ENCODE measurements around the gene AGAP5.
"Not testable (repeated sequence)": the region's sequence is repeated elsewhere in the genome, so short reads cannot be mapped to it uniquely, and the experiment has no call there.

The AGAP5 gene

GRCh38 chr10:73732426-73732825 lies 34.5 kb upstream of the AGAP5 start:
- Histone ChIP-seq H3K36me3 (ENCODE audit: insufficient read depth, low read length) (peaks cover 25% of the 10 kb centered on the region), H3K4me1 (ENCODE audit: control insufficient read depth, insufficient read depth, low read length) (peaks cover 8% of the 10 kb centered on the region), H3K9me3 (replicated peaks; ENCODE audit: low read length) (no peaks in the 10 kb centered on the region), H3K4me3 (ENCODE audit: low read length) (no peak overlapping the region), H3K4me2 (ENCODE audit: low read length) (no peak overlapping the region), H3K9ac (ENCODE audit: low read depth, low read length) (no peak overlapping the region), H3K27me3 (ENCODE audit: control insufficient read depth, insufficient read depth, low read length) (no peaks in the 10 kb centered on the region)

- H3K9me3 ChIP-seq (replicated peaks; ENCODE audit: low read length) = no peaks in the 10 kb centered on the region
- peaks cover 8% of the 10 kb centered on the region for H3K4me1 ChIP-seq (ENCODE audit: control insufficient read depth, insufficient read depth, low read length)
- H3K27me3 ChIP-seq (ENCODE audit: control insufficient read depth, insufficient read depth, low read length) = no peaks in the 10 kb centered on the region
- peak overlapping the region; percentile 54 for H3K4me3 ChIP-seq (ENCODE audit: low read length)
- peaks cover 29% of the 10 kb centered on the region for H3K36me3 ChIP-seq (ENCODE audit: insufficient read depth, low read length)
- peak overlapping the region; percentile 96 for H3K4me2 ChIP-seq (ENCODE audit: low read length)
- peak overlapping the region; percentile 90 for H3K9ac ChIP-seq (ENCODE audit: low read depth, low read length)
These were observed 33.9 kb upstream of the AGAP5 start for GRCh38 chr10:73731588-73732375.

- H3K27me3 ChIP-seq (ENCODE audit: control insufficient read depth, insufficient read depth, low read length) = no peaks in the 10 kb centered on the region
- peaks cover 8% of the 10 kb centered on the region for H3K4me1 ChIP-seq (ENCODE audit: control insufficient read depth, insufficient read depth, low read length)
These were observed 32.4 kb upstream of the AGAP5 start for GRCh38 chr10:73730153-73730906.

GRCh38 chr10:73729781-73730152 lies 31.9 kb upstream of the AGAP5 start:
- not testable (repeated sequence) for H3K9me3 ChIP-seq (replicated peaks; ENCODE audit: low read length); H3K4me1 ChIP-seq (ENCODE audit: control insufficient read depth, insufficient read depth, low read length); H3K27me3 ChIP-seq (ENCODE audit: control insufficient read depth, insufficient read depth, low read length)
- Histone ChIP-seq H3K9ac (ENCODE audit: low read depth, low read length) (peak overlapping the region; percentile 90), H3K4me2 (ENCODE audit: low read length) (peak overlapping the region; percentile 96), H3K36me3 (ENCODE audit: insufficient read depth, low read length) (peaks cover 36% of the 10 kb centered on the region), H3K4me3 (ENCODE audit: low read length) (peak overlapping the region; percentile 93)

More at GRCh38 chr10:73730153-73730906, 32.4 kb upstream of the AGAP5 start:
- no peaks in the 10 kb centered on the region for H3K9me3 ChIP-seq (replicated peaks; ENCODE audit: low read length)
- peaks cover 36% of the 10 kb centered on the region for H3K36me3 ChIP-seq (ENCODE audit: insufficient read depth, low read length)
- H3K4me3 ChIP-seq (ENCODE audit: low read length) = peak overlapping the region; percentile 93
- H3K4me2 ChIP-seq (ENCODE audit: low read length) = peak overlapping the region; percentile 96
- peak overlapping the region; percentile 90 for H3K9ac ChIP-seq (ENCODE audit: low read depth, low read length)

GRCh38 chr10:73723516-73723915 lies 25.6 kb upstream of the AGAP5 start:
- no peak overlapping the region for H3K4me2 ChIP-seq (ENCODE audit: low read length)
- H3K9me3 ChIP-seq (replicated peaks; ENCODE audit: low read length) = no peaks in the 10 kb centered on the region
- no peak overlapping the region for H3K4me3 ChIP-seq (ENCODE audit: low read length)
- H3K27me3 ChIP-seq (ENCODE audit: control insufficient read depth, insufficient read depth, low read length) = no peaks in the 10 kb centered on the region
- peaks cover 46% of the 10 kb centered on the region for H3K36me3 ChIP-seq (ENCODE audit: insufficient read depth, low read length)
- no peaks in the 10 kb centered on the region for H3K4me1 ChIP-seq (ENCODE audit: control insufficient read depth, insufficient read depth, low read length)
- H3K9ac ChIP-seq (ENCODE audit: low read depth, low read length) = no peak overlapping the region

GRCh38 chr10:73720561-73720960 lies 22.7 kb upstream of the AGAP5 start:
- H3K4me1 ChIP-seq (ENCODE audit: control insufficient read depth, insufficient read depth, low read length); H3K4me3 ChIP-seq (ENCODE audit: low read length); H3K27me3 ChIP-seq (ENCODE audit: control insufficient read depth, insufficient read depth, low read length); H3K9me3 ChIP-seq (replicated peaks; ENCODE audit: low read length); H3K4me2 ChIP-seq (ENCODE audit: low read length); H3K9ac ChIP-seq (ENCODE audit: low read depth, low read length): not testable (repeated sequence)
- peaks cover 46% of the 10 kb centered on the region for H3K36me3 ChIP-seq (ENCODE audit: insufficient read depth, low read length)

- H3K4me1 ChIP-seq (ENCODE audit: control insufficient read depth, insufficient read depth, low read length) = no peaks in the 10 kb centered on the region
- H3K27me3 ChIP-seq (ENCODE audit: control insufficient read depth, insufficient read depth, low read length) = no peaks in the 10 kb centered on the region
- H3K4me3 ChIP-seq (ENCODE audit: low read length) = no peak overlapping the region
- no peak overlapping the region for H3K9ac ChIP-seq (ENCODE audit: low read depth, low read length)
- peaks cover 44% of the 10 kb centered on the region for H3K36me3 ChIP-seq (ENCODE audit: insufficient read depth, low read length)
- no peak overlapping the region for H3K4me2 ChIP-seq (ENCODE audit: low read length)
- no peaks in the 10 kb centered on the region for H3K9me3 ChIP-seq (replicated peaks; ENCODE audit: low read length)
These were observed 19.6 kb upstream of the AGAP5 start for GRCh38 chr10:73717556-73717955.

- H3K36me3 ChIP-seq (ENCODE audit: insufficient read depth, low read length) = peaks cover 35% of the 10 kb centered on the region
- no peak overlapping the region for H3K4me2 ChIP-seq (ENCODE audit: low read length)
- no peak overlapping the region for H3K9ac ChIP-seq (ENCODE audit: low read depth, low read length)
- no peaks in the 10 kb centered on the region for H3K27me3 ChIP-seq (ENCODE audit: control insufficient read depth, insufficient read depth, low read length)
- no peaks in the 10 kb centered on the region for H3K9me3 ChIP-seq (replicated peaks; ENCODE audit: low read length)
- H3K4me3 ChIP-seq (ENCODE audit: low read length) = no peak overlapping the region
- no peaks in the 10 kb centered on the region for H3K4me1 ChIP-seq (ENCODE audit: control insufficient read depth, insufficient read depth, low read length)
These were observed 18.3 kb upstream of the AGAP5 start for GRCh38 chr10:73716251-73716650.

GRCh38 chr10:73715179-73716156 lies 17.6 kb upstream of the AGAP5 start:
- not testable (repeated sequence) for H3K9me3 ChIP-seq (replicated peaks; ENCODE audit: low read length); H3K4me3 ChIP-seq (ENCODE audit: low read length); H3K27me3 ChIP-seq (ENCODE audit: control insufficient read depth, insufficient read depth, low read length); H3K9ac ChIP-seq (ENCODE audit: low read depth, low read length); H3K4me2 ChIP-seq (ENCODE audit: low read length); H3K4me1 ChIP-seq (ENCODE audit: control insufficient read depth, insufficient read depth, low read length)
- peaks cover 30% of the 10 kb centered on the region for H3K36me3 ChIP-seq (ENCODE audit: insufficient read depth, low read length)

GRCh38 chr10:73714483-73714882 lies 16.6 kb upstream of the AGAP5 start:
- not testable (repeated sequence) for H3K9me3 ChIP-seq (replicated peaks; ENCODE audit: low read length); H3K4me1 ChIP-seq (ENCODE audit: control insufficient read depth, insufficient read depth, low read length); H3K9ac ChIP-seq (ENCODE audit: low read depth, low read length); H3K27me3 ChIP-seq (ENCODE audit: control insufficient read depth, insufficient read depth, low read length); H3K4me3 ChIP-seq (ENCODE audit: low read length); H3K4me2 ChIP-seq (ENCODE audit: low read length)
- H3K36me3 ChIP-seq (ENCODE audit: insufficient read depth, low read length) = peaks cover 28% of the 10 kb centered on the region

- H3K4me1 ChIP-seq (ENCODE audit: control insufficient read depth, insufficient read depth, low read length); H3K4me2 ChIP-seq (ENCODE audit: low read length); H3K9me3 ChIP-seq (replicated peaks; ENCODE audit: low read length); H3K9ac ChIP-seq (ENCODE audit: low read depth, low read length); H3K27me3 ChIP-seq (ENCODE audit: control insufficient read depth, insufficient read depth, low read length); H3K4me3 ChIP-seq (ENCODE audit: low read length): not testable (repeated sequence)
- H3K36me3 ChIP-seq (ENCODE audit: insufficient read depth, low read length) = peaks cover 22% of the 10 kb centered on the region
These were observed 16.0 kb upstream of the AGAP5 start for GRCh38 chr10:73713912-73714311.
